Measurements from ENCODE around the gene RBM15B.

GRCh38 chr3:51373658-51374421 lies 17.2 kb upstream of the RBM15B start:
- TF ChIP-seq POLR2A (IDR thresholded peaks at IDR 0.05; ENCODE audit: low read depth, low read length): no peak
- no peak for TF ChIP-seq POLR2AphosphoS5 (IDR thresholded peaks at IDR 0.05; ENCODE audit: low read depth, low read length)
- no peak for TF ChIP-seq POU2F2 (IDR thresholded peaks at IDR 0.05; ENCODE audit: low read depth, low read length)
- TF ChIP-seq TAF1 (IDR thresholded peaks at IDR 0.05; ENCODE audit: low read depth, low read length): no peak
- no peak for TF ChIP-seq SPI1 (IDR thresholded peaks at IDR 0.05; ENCODE audit: low read depth, low read length)
